CD14-positive monocyte (primary cell): Measurements from ENCODE around the gene RIPK3. TPM values are rescaled to one million over a fixed set of nuclear protein-coding genes. Genes with fewer than 3 reads are reported as not detected.

Experiments
- DNase-seq, 3 donors: peaks; one replicate each; pipeline ENCODE4 v3.0.0-alpha.2; 2011 to 2022
- H2AFZ ChIP-seq: 2 replicates; pipeline ENCODE4 v1.6.0; 2012; ENCODE audit warnings: mild to moderate bottlenecking, low read depth, low read length, inconsistent platforms; ENCODE audit not compliant: insufficient read depth, poor library complexity, severe bottlenecking
- H3K27ac ChIP-seq, 2 donors: 1 replicate in 1 of 2; 2 replicates in 1 of 2; pipeline ENCODE4 v1.5.1; 2012 to 2013; ENCODE audit warnings: low read length in 2 of 2, control low read depth in 1 of 2, inconsistent platforms in 1 of 2, low read depth in 1 of 2, mild to moderate bottlenecking in 1 of 2
- H3K27me3 ChIP-seq, 2 donors: one replicate each; pipeline versions ENCODE4 v1.6.0 to v1.6.1; 2011 to 2013; ENCODE audit warnings: low read length in 2 of 2; ENCODE audit not compliant: control insufficient read depth in 2 of 2, insufficient read depth in 2 of 2
- H3K36me3 ChIP-seq, 2 donors: replicated peaks in 1 of 2; 1 replicate in 1 of 2; 2 replicates in 1 of 2; pipeline versions ENCODE4 v1.5.1 to v1.6.1; 2012 to 2013; ENCODE audit warnings: low read length in 2 of 2, control low read depth in 1 of 2, inconsistent platforms in 1 of 2, mild to moderate bottlenecking in 1 of 2; ENCODE audit not compliant: insufficient read depth in 2 of 2, control insufficient read depth in 1 of 2
- H3K4me1 ChIP-seq, 2 donors: 1 replicate in 1 of 2; 2 replicates in 1 of 2; pipeline versions ENCODE4 v1.5.1 to v1.6.1; 2012 to 2013; ENCODE audit warnings: low read length in 2 of 2, control low read depth in 1 of 2, inconsistent platforms in 1 of 2, mild to moderate bottlenecking in 1 of 2, moderate library complexity in 1 of 2; ENCODE audit not compliant: insufficient read depth in 2 of 2, control insufficient read depth in 1 of 2
- H3K4me2 ChIP-seq: replicated peaks from 2 replicates; pipeline ENCODE3; 2012; ENCODE audit warnings: low read length, moderate library complexity, mild to moderate bottlenecking; ENCODE audit not compliant: poor library complexity, severe bottlenecking; ENCODE audit errors: extremely low read depth
- H3K4me3 ChIP-seq, 3 experiments: fragments of 200-600 bp in 1 of 3; sonication (generic) in 1 of 3; replicated peaks in 1 of 3; 1 replicate in 2 of 3; 2 replicates in 1 of 3; pipeline ENCODE4 v1.5.1; 2011 to 2013; ENCODE audit warnings: low read length in 3 of 3, mild to moderate bottlenecking in 3 of 3, control low read depth in 2 of 3, low read depth in 2 of 3, inconsistent platforms in 1 of 3, moderate library complexity in 1 of 3
- H3K79me2 ChIP-seq: 2 replicates; pipeline ENCODE4 v1.6.0; 2012; ENCODE audit warnings: mild to moderate bottlenecking, control low read depth, inconsistent platforms, low read length, moderate library complexity; ENCODE audit not compliant: insufficient read depth
- H3K9ac ChIP-seq: 2 replicates; pipeline ENCODE4 v1.6.0; 2017; ENCODE audit warnings: low read length, mild to moderate bottlenecking; ENCODE audit not compliant: insufficient read depth, poor library complexity, severe bottlenecking
- H3K9me3 ChIP-seq, 2 donors: replicated peaks in 1 of 2; 1 replicate in 1 of 2; 2 replicates in 1 of 2; pipeline versions ENCODE4 v1.5.1 to v1.6.1; 2012 to 2013; ENCODE audit warnings: low read length in 2 of 2, control low read depth in 1 of 2; ENCODE audit not compliant: control insufficient read depth in 1 of 2, insufficient read depth in 1 of 2
- H4K20me1 ChIP-seq: 2 replicates; pipeline ENCODE4 v1.6.0; 2012; ENCODE audit warnings: mild to moderate bottlenecking, low read length, control low read depth, moderate library complexity; ENCODE audit not compliant: insufficient read depth
- H3K27ac Mint-ChIP-seq, 7 donors: one replicate each; pipeline ENCODE4 v1.8.0; 2020; ENCODE audit warnings: mild to moderate bottlenecking in 7 of 7, mixed read lengths in 7 of 7, moderate library complexity in 6 of 7, inconsistent platforms in 2 of 7
- H3K27me3 Mint-ChIP-seq, 3 donors: one replicate each; pipeline ENCODE4 v1.8.0; 2021 to 2022; ENCODE audit warnings: low read depth in 3 of 3, mild to moderate bottlenecking in 3 of 3, mixed read lengths in 3 of 3, moderate library complexity in 3 of 3, inconsistent platforms in 1 of 3
- H3K36me3 Mint-ChIP-seq, 2 donors: one replicate each; pipeline ENCODE4 v1.8.0; 2020; ENCODE audit warnings: mixed read lengths in 2 of 2, inconsistent platforms in 1 of 2, mild to moderate bottlenecking in 1 of 2
- H3K4me1 Mint-ChIP-seq: one replicate; pipeline ENCODE4 v1.8.0; 2020; ENCODE audit warnings: mild to moderate bottlenecking, mixed read lengths
- H3K4me3 Mint-ChIP-seq, 2 donors: one replicate each; pipeline ENCODE4 v1.8.0; 2020; ENCODE audit warnings: mild to moderate bottlenecking in 2 of 2, mixed read lengths in 2 of 2, moderate library complexity in 1 of 2
- H3K9me3 Mint-ChIP-seq, 7 donors: one replicate each; pipeline ENCODE4 v1.8.0; 2020 to 2022; ENCODE audit warnings: mixed read lengths in 7 of 7, mild to moderate bottlenecking in 6 of 7, moderate library complexity in 6 of 7, inconsistent platforms in 2 of 7
- CTCF ChIP-seq: fragments of 200-600 bp; IDR thresholded peaks from one replicate; pipeline ENCODE4 v1.8.0; 2022; ENCODE audit warnings: antibody characterized with exemption, mild to moderate bottlenecking
- WGBS: methylation state at CpG from one replicate; pipeline ENCODE4 v1.1.5; 2013; ENCODE audit warnings: missing lambda C conversion rate; ENCODE audit not compliant: insufficient coverage; 5-methylcytosine and 5-hydroxymethylcytosine counted together
- intact Hi-C, 2 donors: fragments of 100-400 bp; cut with micrococcal nuclease; formaldehyde crosslinking; loops; one replicate each; pipeline versions ENCODE4 v1.15.0 to v1.15.1; 2023
- polyA plus RNA-seq, 3 donors: library from polyadenylated mRNA; depleted of rRNA in 1 of 3; unstranded in 2 of 3; stranded (reverse) in 1 of 3; fragments of 300-500 nt in 2 of 3; fragments of >200 nt in 1 of 3; fragmentation: Illumina TruSeq in 2 of 3; gene quantifications; 1 replicate in 2 of 3; 2 replicates in 1 of 3; pipeline ENCODE4 v1.2.3, GENCODE V29; 2012 to 2021

The RIPK3 gene
- polyA plus RNA-seq, 3 donors, result 11.7 to 69.6 (median 11.8) TPM

GRCh38 chr14:24381363-24382063 is 41.7 kb upstream of the RIPK3 start:
- WGBS, result 100% methylated on average over 6 of the region's 8 CpGs
- no peak overlapping the region for H3K27ac Mint-ChIP-seq
- Histone ChIP-seq H4K20me1 (no peaks in the 10 kb centered on the region), H3K4me2 (no peak overlapping the region), H2AFZ (no peak overlapping the region), H3K79me2 (no peaks in the 10 kb centered on the region), H3K36me3 (no peaks in the 10 kb centered on the region), H3K27me3 (no peaks in the 10 kb centered on the region), H3K4me3 (no peak overlapping the region), H3K4me1 (no peaks in the 10 kb centered on the region), H3K27ac (no peak overlapping the region), H3K9me3 (no peaks in the 10 kb centered on the region), H3K9ac (no peak overlapping the region)
- H3K4me3 Mint-ChIP-seq, result no peak overlapping the region
- no peaks in the 10 kb centered on the region for H3K4me1 Mint-ChIP-seq
- no peak for DNase-seq
- peaks cover 4 to 10% (median 8%) of the 10 kb centered on the region in 3 donors for H3K27me3 Mint-ChIP-seq
- H3K36me3 Mint-ChIP-seq, result no peaks in the 10 kb centered on the region
- intact Hi-C loops, result no loop called here
- TF ChIP-seq CTCF, result no peak
- H3K9me3 Mint-ChIP-seq, result peaks cover 0 to 2% (median 0%) of the 10 kb centered on the region in 7 donors

- no peak for TF ChIP-seq CTCF
- no peak for DNase-seq
- Histone ChIP-seq H4K20me1 (no peaks in the 10 kb centered on the region), H3K27me3 (no peaks in the 10 kb centered on the region), H3K4me3 (no peak overlapping the region), H3K9ac (no peak overlapping the region), H3K27ac (no peak overlapping the region), H3K4me2 (no peak overlapping the region), H2AFZ (no peak overlapping the region), H3K9me3 (no peaks in the 10 kb centered on the region), H3K79me2 (no peaks in the 10 kb centered on the region), H3K36me3 (no peaks in the 10 kb centered on the region), H3K4me1 (no peaks in the 10 kb centered on the region)
- peaks cover 0 to 2% (median 0%) of the 10 kb centered on the region in 7 donors for H3K9me3 Mint-ChIP-seq
- H3K27me3 Mint-ChIP-seq, result peaks cover 7 to 17% (median 8%) of the 10 kb centered on the region in 3 donors
- WGBS, result 95% methylated on average over 7 of the region's 15 CpGs
- intact Hi-C loops, result no loop called here
- no peak overlapping the region for H3K27ac Mint-ChIP-seq
- H3K4me3 Mint-ChIP-seq, result no peak overlapping the region
- H3K4me1 Mint-ChIP-seq, result no peaks in the 10 kb centered on the region
- H3K36me3 Mint-ChIP-seq, result no peaks in the 10 kb centered on the region
Observed at GRCh38 chr14:24379907-24380730, 40.3 kb upstream of the RIPK3 start.
